Measurements from ENCODE around the gene TMEFF2. TPM values are rescaled to one million over a fixed set of nuclear protein-coding genes. Genes with fewer than 3 reads are reported as not detected.

TMEFF2 gene
- total and polyA plus RNA-seq, 8 donors = 0.18 to 1.0 (median 0.39) TPM; not detected in 2

GRCh38 chr2:192127434-192127833, 67.3 kb downstream of the TMEFF2 start:
- Histone ChIP-seq H3K27ac (no peak overlapping the region), H3K27me3 (no peaks in the 10 kb centered on the region), H3K9me3 (no peaks in the 10 kb centered on the region), H3K4me1 (no peaks in the 10 kb centered on the region), H3K4me3 (no peak overlapping the region), H3K36me3 (no peaks in the 10 kb centered on the region)
- DNase-seq (no peak), ATAC-seq (peak; percentile 32)
- TF ChIP-seq CTCF (IDR thresholded peaks at IDR 0.05) = no peak
- intact Hi-C loops (cut with DNase I) = no loop called here

GRCh38 chr2:192126912-192127311, 67.8 kb downstream of the TMEFF2 start:
- Histone ChIP-seq H3K27me3 (no peaks in the 10 kb centered on the region), H3K36me3 (no peaks in the 10 kb centered on the region), H3K4me3 (no peak overlapping the region), H3K9me3 (no peaks in the 10 kb centered on the region), H3K4me1 (no peaks in the 10 kb centered on the region), H3K27ac (no peak overlapping the region)
- TF ChIP-seq CTCF (IDR thresholded peaks at IDR 0.05) = no peak
- DNase-seq (no peak), ATAC-seq (no peak)
- intact Hi-C loops (cut with DNase I) = no loop called here

GRCh38 chr2:192126426-192126825, 68.3 kb downstream of the TMEFF2 start:
- Histone ChIP-seq H3K9me3 (no peaks in the 10 kb centered on the region), H3K36me3 (no peaks in the 10 kb centered on the region), H3K4me1 (no peaks in the 10 kb centered on the region), H3K4me3 (no peak overlapping the region), H3K27me3 (no peaks in the 10 kb centered on the region), H3K27ac (no peak overlapping the region)
- intact Hi-C loops (cut with DNase I) = no loop called here
- no peak for DNase-seq
- ATAC-seq = no peak
- no peak for TF ChIP-seq CTCF (IDR thresholded peaks at IDR 0.05)

GRCh38 chr2:192124571-192124970, 70.2 kb downstream of the TMEFF2 start:
- ATAC-seq (no peak), DNase-seq (no peak)
- intact Hi-C loops (cut with DNase I) = no loop called here
- no peaks in the 10 kb centered on the region for H3K36me3 ChIP-seq
- H3K4me3 ChIP-seq = no peak overlapping the region
- no peak overlapping the region for H3K27ac ChIP-seq
- no peaks in the 10 kb centered on the region for H3K9me3 ChIP-seq
- TF ChIP-seq CTCF (IDR thresholded peaks at IDR 0.05) = no peak
- H3K27me3 ChIP-seq = no peaks in the 10 kb centered on the region
- H3K4me1 ChIP-seq = no peaks in the 10 kb centered on the region

GRCh38 chr2:192123847-192124246, 70.9 kb downstream of the TMEFF2 start:
- ATAC-seq = peak; percentile 34

More at GRCh38 chr2:192123847-192124246, 70.9 kb downstream of the TMEFF2 start:
- Histone ChIP-seq H3K4me3 (no peak overlapping the region), H3K27ac (no peak overlapping the region), H3K9me3 (no peaks in the 10 kb centered on the region), H3K4me1 (no peaks in the 10 kb centered on the region), H3K27me3 (no peaks in the 10 kb centered on the region), H3K36me3 (no peaks in the 10 kb centered on the region)
- intact Hi-C loops (cut with DNase I) = no loop called here
- TF ChIP-seq CTCF (IDR thresholded peaks at IDR 0.05) = no peak
- peak in 1 of 4 donors; percentile 37 for DNase-seq

Data from left lung (tissue), 10 donors.